K562 (cell line): Measurements from ENCODE around the gene BCAS4. TPM values are rescaled to one million over a fixed set of nuclear protein-coding genes. Genes with fewer than 3 reads are reported as not detected.

Source experiments
- ADNP ChIP-seq: fragments of 200-800 bp; sonication (Bioruptor generic); IDR thresholded peaks from 2 replicates; pipeline ENCODE4 v1.6.1; 2016; ENCODE audit warnings: missing genetic modification characterization, missing compliant biosample characterization
- ARHGAP35 ChIP-seq: fragments of 450-650 bp; IDR thresholded peaks from 2 replicates; pipeline ENCODE4 v1.6.1; 2018; ENCODE audit not compliant: partially characterized antibody
- ATF1 ChIP-seq, 2 experiments: fragments of 450-650 bp in 1 of 2; IDR thresholded peaks; 2 replicates each; pipeline ENCODE4 v1.6.1; 2016; ENCODE audit warnings: missing compliant biosample characterization in 1 of 2, missing genetic modification characterization in 1 of 2
- ATF7 ChIP-seq: fragments of 450-650 bp; IDR thresholded peaks from 2 replicates; pipeline ENCODE4 v1.7.1; 2014; ENCODE audit warnings: mild to moderate bottlenecking, moderate library complexity
- BMI1 ChIP-seq: fragments of 150-350 bp; IDR thresholded peaks from 2 replicates; pipeline ENCODE4 v1.6.1; 2014; ENCODE audit warnings: low read length
- COPS2 ChIP-seq: fragments of 450-650 bp; conservative IDR thresholded peaks from 2 replicates; pipeline ENCODE4 v1.6.1; 2016; ENCODE audit warnings: mild to moderate bottlenecking, moderate library complexity
- FOSL1 ChIP-seq: fragments of 200-800 bp; sonication (Bioruptor generic); conservative IDR thresholded peaks from 2 replicates; pipeline ENCODE4 v1.6.1; 2016; ENCODE audit warnings: missing genetic modification characterization, missing compliant biosample characterization
- HDAC6 ChIP-seq: IDR thresholded peaks from 2 replicates; pipeline ENCODE4 v1.6.1; 2012; ENCODE audit warnings: low read depth, mild to moderate bottlenecking, control low read depth, inconsistent platforms, low read length, moderate library complexity
- JUND ChIP-seq, 2 experiments: IDR thresholded peaks; 2 replicates in 1 of 2; 3 replicates in 1 of 2; pipeline ENCODE4 v1.6.1; 2011; ENCODE audit warnings: borderline replicate concordance in 2 of 2, low read depth in 2 of 2, low read length in 2 of 2, improper control_type of control experiment in 1 of 2, missing biosample characterization in 1 of 2, missing genetic modification characterization in 1 of 2, missing genetic modification reagents in 1 of 2
- KLF13 ChIP-seq: fragments of 450-650 bp; IDR thresholded peaks from 2 replicates; pipeline ENCODE4 v1.6.1; 2016; ENCODE audit warnings: missing genetic modification characterization, low read depth, mild to moderate bottlenecking, missing compliant biosample characterization, moderate library complexity, borderline replicate concordance
- MAFG ChIP-seq: fragments of 450-650 bp; conservative IDR thresholded peaks from 2 replicates; pipeline ENCODE4 v1.6.1; 2016; ENCODE audit warnings: missing genetic modification characterization, missing compliant biosample characterization
- MXI1 ChIP-seq: IDR thresholded peaks from 2 replicates; pipeline ENCODE4 v1.6.1; 2011; ENCODE audit warnings: low read depth, mild to moderate bottlenecking, improper control_type of control experiment, low read length
- NFE2 ChIP-seq: IDR thresholded peaks from 2 replicates; pipeline ENCODE4 v1.6.1; 2014; ENCODE audit warnings: antibody characterized with exemption, low read depth
- RFX1 ChIP-seq: fragments of 450-650 bp; IDR thresholded peaks from 2 replicates; pipeline ENCODE4 v1.6.1; 2016; ENCODE audit warnings: mild to moderate bottlenecking, moderate library complexity
- SMARCA5 ChIP-seq: fragments of 450-650 bp; IDR thresholded peaks from 2 replicates; pipeline ENCODE4 v1.6.1; 2016
- SOX6 ChIP-seq: fragments of 450-650 bp; IDR thresholded peaks from 2 replicates; pipeline ENCODE4 v1.6.1; 2014; ENCODE audit warnings: mild to moderate bottlenecking
- TFAP4 ChIP-seq: sonication (generic); formaldehyde crosslinking; IDR thresholded peaks from 2 replicates; pipeline ENCODE4 v1.8.0; 2022; ENCODE audit warnings: missing genetic modification reagents, mild to moderate bottlenecking, moderate library complexity, borderline replicate concordance
- USF1 ChIP-seq: sonication (generic); formaldehyde crosslinking; IDR thresholded peaks from 2 replicates; pipeline ENCODE4 v1.9.0; 2022; ENCODE audit warnings: mild to moderate bottlenecking, missing genetic modification reagents
- ZEB2 ChIP-seq: fragments of 450-650 bp; IDR thresholded peaks from 2 replicates; pipeline ENCODE4 v1.6.1; 2016
- ZNF121 ChIP-seq: sonication (generic); formaldehyde crosslinking; conservative IDR thresholded peaks from 2 replicates; pipeline ENCODE4 v1.8.0; 2022; ENCODE audit warnings: missing genetic modification reagents
- ZNF217 ChIP-seq: sonication (generic); formaldehyde crosslinking; IDR thresholded peaks from 2 replicates; pipeline ENCODE4 v1.8.0; 2022; ENCODE audit warnings: mild to moderate bottlenecking, missing genetic modification reagents
- ZNF253 ChIP-seq: fragments of 250-450 bp; sonication (Bioruptor Pico); conservative IDR thresholded peaks from 2 replicates; pipeline ENCODE4 v1.6.1; 2021; ENCODE audit warnings: mild to moderate bottlenecking
- ZNF347 ChIP-seq: fragments of 450-650 bp; formaldehyde crosslinking; IDR thresholded peaks from 2 replicates; pipeline ENCODE4 v1.4.0; 2020; ENCODE audit warnings: low read depth, mild to moderate bottlenecking, moderate library complexity
- ZNF740 ChIP-seq, 3 experiments: fragments of 200-800 bp in 1 of 3; sonication (Bioruptor generic) in 1 of 3; sonication (generic) in 1 of 3; formaldehyde crosslinking in 1 of 3; IDR thresholded peaks; 2 replicates each; pipeline versions ENCODE4 v1.6.1 to v1.8.0; 2016 to 2022; ENCODE audit warnings: mild to moderate bottlenecking in 2 of 3, missing compliant biosample characterization in 2 of 3, missing genetic modification characterization in 2 of 3, missing genetic modification reagents in 1 of 3
- polyA plus RNA-seq, 8 experiments: library from polyadenylated mRNA; depleted of rRNA in 4 of 8; stranded (reverse) in 5 of 8; unstranded in 3 of 8; fragments of >200 nt; fragmentation: Nextera tagmentation in 2 of 8; fragmentation: Illumina TruSeq in 1 of 8; extraction: Ambion mirVana in 2 of 8; extraction: Trizol in 1 of 8; gene quantifications; 2 replicates each; pipeline versions ENCODE4 v1.2.1 to v1.2.3, GENCODE V29; 2011 to 2014; ENCODE audit warnings: inconsistent platforms in 1 of 8, missing spikeins in 1 of 8
- total RNA-seq, 7 experiments: library from RNA; depleted of rRNA in 6 of 7; stranded (reverse); fragments of >200 nt in 6 of 7; fragmentation: Illumina TruSeq in 2 of 7; extraction: Trizol in 2 of 7; gene quantifications; 2 replicates each; pipeline versions ENCODE4 v1.2.1 to v1.2.3, GENCODE V29; 2011 to 2021; ENCODE audit warnings: low replicate concordance in 1 of 7

Gene BCAS4
- total and polyA plus RNA-seq, 9 of the 15 experiments (the other 6 are each of a cell fraction or from before 2014, with no cell fraction given), result 0.15 to 2.3 (median 0.47) TPM

- TF ChIP-seq ZNF740 (CRISPR knock-in tag; IDR thresholded peaks at IDR 0.05), result no peak
- TF ChIP-seq ZNF740 (tag; IDR thresholded peaks at IDR 0.05), result no peak
- TF ChIP-seq SOX6, result peak; percentile 58; the same call in 1 of the 2 replicates
- 0 out of 2 replicates have a peak, but pooled peaks have one; percentile 14 for TF ChIP-seq FOSL1 (tag)
- TF ChIP-seq TFAP4 (CRISPR knock-in tag), result no peak
- TF ChIP-seq ARHGAP35, result no peak
- TF ChIP-seq ZNF121, result peak; percentile 87
- no peak for TF ChIP-seq ZNF253
- no peak for TF ChIP-seq RFX1
- no peak for TF ChIP-seq ZEB2
- TF ChIP-seq USF1 (CRISPR knock-in tag), result no peak
- TF ChIP-seq SMARCA5, result peak; percentile 71; the same call in 1 of the 2 replicates
- peak; percentile 5; the same call in 1 of the 2 replicates for TF ChIP-seq NFE2
- peak; percentile 50; the same call in 1 of the 2 replicates for TF ChIP-seq JUND (IDR thresholded peaks at IDR 0.05; ENCODE audit: borderline replicate concordance, low read depth, low read length)
- peak; percentile 49; the same call in 1 of the 3 replicates for TF ChIP-seq JUND (tag; IDR thresholded peaks at IDR 0.05; ENCODE audit: borderline replicate concordance, low read depth, low read length)
- no peak for TF ChIP-seq MXI1
- no peak for TF ChIP-seq BMI1
- no peak for TF ChIP-seq KLF13
- TF ChIP-seq ATF7, result peak; percentile 56
- TF ChIP-seq ADNP, result peak; percentile 40; the same call in 1 of the 2 replicates
- TF ChIP-seq ZNF347 (CRISPR knock-in tag), result no peak
- no peak for TF ChIP-seq ZNF217 (CRISPR knock-in tag)
- TF ChIP-seq COPS2, result no peak
- no peak for TF ChIP-seq MAFG (tag)
- no peak for TF ChIP-seq ATF1 (CRISPR knock-in tag; IDR thresholded peaks at IDR 0.05)
- 0 out of 2 replicates have a peak, but pooled peaks have one; percentile 31 for TF ChIP-seq ATF1 (tag; IDR thresholded peaks at IDR 0.05)
- TF ChIP-seq HDAC6, result no peak
Observed at GRCh38 chr20:50814438-50815161, 19.7 kb downstream of the BCAS4 start (continued).
